HepG2 (cell line): Measurements from ENCODE around the gene DCAF6. TPM values are rescaled to one million over a fixed set of nuclear protein-coding genes. Genes with fewer than 3 reads are reported as not detected.

Experiments
- FOSL2 ChIP-seq: sonication (generic); formaldehyde crosslinking; IDR thresholded peaks from 2 replicates; pipeline ENCODE4 v1.4.0; 2020; ENCODE audit warnings: missing genetic modification reagents
- HDAC2 ChIP-seq: sonication (generic); formaldehyde crosslinking; IDR thresholded peaks from 2 replicates; pipeline ENCODE4 v1.4.0; 2020; ENCODE audit warnings: missing genetic modification reagents
- KMT2B ChIP-seq: IDR thresholded peaks from 2 replicates; pipeline ENCODE4 v1.6.1; 2016; ENCODE audit warnings: missing genetic modification reagents, missing compliant biosample characterization
- MEF2D ChIP-seq: sonication (generic); formaldehyde crosslinking; IDR thresholded peaks from 2 replicates; pipeline ENCODE4 v1.5.1; 2020; ENCODE audit warnings: mild to moderate bottlenecking, missing genetic modification reagents
- SIX4 ChIP-seq: sonication (generic); formaldehyde crosslinking; IDR thresholded peaks from 2 replicates; pipeline ENCODE4 v1.4.0; 2020; ENCODE audit warnings: missing genetic modification reagents
- SOX5 ChIP-seq: IDR thresholded peaks from 2 replicates; pipeline ENCODE4 v1.6.1; 2016; ENCODE audit warnings: borderline replicate concordance
- YY1 ChIP-seq: IDR thresholded peaks from 2 replicates; pipeline ENCODE4 v1.6.1; 2011; ENCODE audit warnings: low read length, low read depth, moderate library complexity, mild to moderate bottlenecking; ENCODE audit not compliant: insufficient read depth, insufficient replicate concordance
- ZFP36 ChIP-seq: fragments of 150-350 bp; IDR thresholded peaks from 2 replicates; pipeline ENCODE4 v1.6.1; 2018; ENCODE audit warnings: borderline replicate concordance, low read length, low read depth; ENCODE audit not compliant: partially characterized antibody
- ZMYM3 ChIP-seq: sonication (generic); formaldehyde crosslinking; IDR thresholded peaks from 2 replicates; pipeline ENCODE4 v1.5.1; 2020; ENCODE audit warnings: mild to moderate bottlenecking, missing genetic modification reagents
- ZNF644 ChIP-seq: IDR thresholded peaks from 2 replicates; pipeline ENCODE4 v1.6.1; 2016; ENCODE audit warnings: low read depth
- polyA plus RNA-seq, 8 experiments: library from polyadenylated mRNA; depleted of rRNA in 3 of 8; stranded (reverse) in 7 of 8; unstranded in 1 of 8; fragments of >200 nt; fragmentation: Illumina TruSeq in 4 of 8; extraction: Trizol in 4 of 8; gene quantifications; 2 replicates each; pipeline versions ENCODE4 v1.2.1 to v1.2.3, GENCODE V29; 2011 to 2016; ENCODE audit warnings: low read depth in 4 of 8, missing spikeins in 1 of 8, mixed read lengths in 1 of 8; ENCODE audit not compliant: insufficient read depth in 1 of 8
- total RNA-seq, 5 experiments: library from RNA; depleted of rRNA; stranded (reverse); fragments of >200 nt; fragmentation: Illumina TruSeq; extraction: Trizol; gene quantifications; 2 replicates each; pipeline ENCODE4 v1.2.3, GENCODE V29; 2016; ENCODE audit warnings: low read depth in 1 of 5
- TF ChIP-seq, protein P1 (sequence below): IDR thresholded peaks from 2 replicates; pipeline ENCODE4 v1.6.1; 2016; ENCODE audit warnings: low read depth, missing genetic modification reagents, missing compliant biosample characterization
- TF ChIP-seq, protein P2 (sequence below): IDR thresholded peaks from 2 replicates; pipeline ENCODE4 v1.4.0; 2020; ENCODE audit warnings: mild to moderate bottlenecking, missing genetic modification reagents
- TF ChIP-seq, protein P3 (sequence below): sonication (generic); formaldehyde crosslinking; IDR thresholded peaks from 2 replicates; pipeline ENCODE4 v1.5.0; 2020; ENCODE audit warnings: mild to moderate bottlenecking, missing genetic modification reagents
- TF ChIP-seq, protein P4 (sequence below): sonication (generic); formaldehyde crosslinking; IDR thresholded peaks from 2 replicates; pipeline ENCODE4 v1.4.0; 2020; ENCODE audit warnings: missing genetic modification reagents
- TF ChIP-seq, protein P5 (sequence below): sonication (generic); formaldehyde crosslinking; IDR thresholded peaks from 2 replicates; pipeline ENCODE4 v1.4.0; 2020; ENCODE audit warnings: mild to moderate bottlenecking, low read depth, missing genetic modification reagents

DCAF6 gene
- total and polyA plus RNA-seq, 2 of the 13 experiments (the other 11 are each of a cell fraction or from before 2014, with no cell fraction given) = 24.7 to 33.7 TPM

DNA sequence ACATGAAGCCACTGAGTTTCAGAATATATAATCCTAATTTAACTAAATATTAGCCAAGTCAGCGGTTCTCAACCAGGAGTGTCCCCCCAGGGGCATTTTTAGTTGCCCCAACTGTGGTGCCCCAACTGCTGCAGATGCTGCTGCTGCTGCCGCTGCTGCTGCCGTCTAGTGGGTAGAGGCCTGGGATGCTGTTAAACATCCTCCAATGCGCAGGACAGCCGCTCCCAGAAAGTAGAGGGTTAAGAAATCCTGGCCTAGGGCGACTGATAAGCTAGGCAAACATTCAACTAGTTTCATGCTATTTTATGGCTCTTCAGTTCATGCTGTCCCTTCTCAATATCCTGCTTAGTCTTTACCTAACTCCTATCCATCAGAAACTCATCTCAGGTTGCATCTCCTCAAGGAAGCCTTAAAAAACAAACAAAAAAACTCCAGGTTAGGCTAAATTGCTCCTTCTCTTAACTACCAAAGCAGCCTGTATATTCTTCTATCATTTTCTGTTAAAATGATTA, 9.9 kb upstream of the DCAF6 start (continued):
- TF ChIP-seq, protein P1, sequence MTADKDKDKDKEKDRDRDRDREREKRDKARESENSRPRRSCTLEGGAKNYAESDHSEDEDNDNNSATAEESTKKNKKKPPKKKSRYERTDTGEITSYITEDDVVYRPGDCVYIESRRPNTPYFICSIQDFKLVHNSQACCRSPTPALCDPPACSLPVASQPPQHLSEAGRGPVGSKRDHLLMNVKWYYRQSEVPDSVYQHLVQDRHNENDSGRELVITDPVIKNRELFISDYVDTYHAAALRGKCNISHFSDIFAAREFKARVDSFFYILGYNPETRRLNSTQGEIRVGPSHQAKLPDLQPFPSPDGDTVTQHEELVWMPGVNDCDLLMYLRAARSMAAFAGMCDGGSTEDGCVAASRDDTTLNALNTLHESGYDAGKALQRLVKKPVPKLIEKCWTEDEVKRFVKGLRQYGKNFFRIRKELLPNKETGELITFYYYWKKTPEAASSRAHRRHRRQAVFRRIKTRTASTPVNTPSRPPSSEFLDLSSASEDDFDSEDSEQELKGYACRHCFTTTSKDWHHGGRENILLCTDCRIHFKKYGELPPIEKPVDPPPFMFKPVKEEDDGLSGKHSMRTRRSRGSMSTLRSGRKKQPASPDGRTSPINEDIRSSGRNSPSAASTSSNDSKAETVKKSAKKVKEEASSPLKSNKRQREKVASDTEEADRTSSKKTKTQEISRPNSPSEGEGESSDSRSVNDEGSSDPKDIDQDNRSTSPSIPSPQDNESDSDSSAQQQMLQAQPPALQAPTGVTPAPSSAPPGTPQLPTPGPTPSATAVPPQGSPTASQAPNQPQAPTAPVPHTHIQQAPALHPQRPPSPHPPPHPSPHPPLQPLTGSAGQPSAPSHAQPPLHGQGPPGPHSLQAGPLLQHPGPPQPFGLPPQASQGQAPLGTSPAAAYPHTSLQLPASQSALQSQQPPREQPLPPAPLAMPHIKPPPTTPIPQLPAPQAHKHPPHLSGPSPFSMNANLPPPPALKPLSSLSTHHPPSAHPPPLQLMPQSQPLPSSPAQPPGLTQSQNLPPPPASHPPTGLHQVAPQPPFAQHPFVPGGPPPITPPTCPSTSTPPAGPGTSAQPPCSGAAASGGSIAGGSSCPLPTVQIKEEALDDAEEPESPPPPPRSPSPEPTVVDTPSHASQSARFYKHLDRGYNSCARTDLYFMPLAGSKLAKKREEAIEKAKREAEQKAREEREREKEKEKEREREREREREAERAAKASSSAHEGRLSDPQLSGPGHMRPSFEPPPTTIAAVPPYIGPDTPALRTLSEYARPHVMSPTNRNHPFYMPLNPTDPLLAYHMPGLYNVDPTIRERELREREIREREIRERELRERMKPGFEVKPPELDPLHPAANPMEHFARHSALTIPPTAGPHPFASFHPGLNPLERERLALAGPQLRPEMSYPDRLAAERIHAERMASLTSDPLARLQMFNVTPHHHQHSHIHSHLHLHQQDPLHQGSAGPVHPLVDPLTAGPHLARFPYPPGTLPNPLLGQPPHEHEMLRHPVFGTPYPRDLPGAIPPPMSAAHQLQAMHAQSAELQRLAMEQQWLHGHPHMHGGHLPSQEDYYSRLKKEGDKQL (CRISPR knock-in tag) = 0 out of 2 replicates have a peak, but pooled peaks have one; percentile 63
- peak; percentile 56; the same call in 1 of the 2 replicates for TF ChIP-seq KMT2B
- TF ChIP-seq ZMYM3 (CRISPR knock-in tag) = peak; percentile 69
- TF ChIP-seq YY1 = peak; percentile 10
- TF ChIP-seq, protein P2, sequence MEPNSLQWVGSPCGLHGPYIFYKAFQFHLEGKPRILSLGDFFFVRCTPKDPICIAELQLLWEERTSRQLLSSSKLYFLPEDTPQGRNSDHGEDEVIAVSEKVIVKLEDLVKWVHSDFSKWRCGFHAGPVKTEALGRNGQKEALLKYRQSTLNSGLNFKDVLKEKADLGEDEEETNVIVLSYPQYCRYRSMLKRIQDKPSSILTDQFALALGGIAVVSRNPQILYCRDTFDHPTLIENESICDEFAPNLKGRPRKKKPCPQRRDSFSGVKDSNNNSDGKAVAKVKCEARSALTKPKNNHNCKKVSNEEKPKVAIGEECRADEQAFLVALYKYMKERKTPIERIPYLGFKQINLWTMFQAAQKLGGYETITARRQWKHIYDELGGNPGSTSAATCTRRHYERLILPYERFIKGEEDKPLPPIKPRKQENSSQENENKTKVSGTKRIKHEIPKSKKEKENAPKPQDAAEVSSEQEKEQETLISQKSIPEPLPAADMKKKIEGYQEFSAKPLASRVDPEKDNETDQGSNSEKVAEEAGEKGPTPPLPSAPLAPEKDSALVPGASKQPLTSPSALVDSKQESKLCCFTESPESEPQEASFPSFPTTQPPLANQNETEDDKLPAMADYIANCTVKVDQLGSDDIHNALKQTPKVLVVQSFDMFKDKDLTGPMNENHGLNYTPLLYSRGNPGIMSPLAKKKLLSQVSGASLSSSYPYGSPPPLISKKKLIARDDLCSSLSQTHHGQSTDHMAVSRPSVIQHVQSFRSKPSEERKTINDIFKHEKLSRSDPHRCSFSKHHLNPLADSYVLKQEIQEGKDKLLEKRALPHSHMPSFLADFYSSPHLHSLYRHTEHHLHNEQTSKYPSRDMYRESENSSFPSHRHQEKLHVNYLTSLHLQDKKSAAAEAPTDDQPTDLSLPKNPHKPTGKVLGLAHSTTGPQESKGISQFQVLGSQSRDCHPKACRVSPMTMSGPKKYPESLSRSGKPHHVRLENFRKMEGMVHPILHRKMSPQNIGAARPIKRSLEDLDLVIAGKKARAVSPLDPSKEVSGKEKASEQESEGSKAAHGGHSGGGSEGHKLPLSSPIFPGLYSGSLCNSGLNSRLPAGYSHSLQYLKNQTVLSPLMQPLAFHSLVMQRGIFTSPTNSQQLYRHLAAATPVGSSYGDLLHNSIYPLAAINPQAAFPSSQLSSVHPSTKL = peak; percentile 63
- TF ChIP-seq SIX4 = peak; percentile 62; the same call in 1 of the 2 replicates
- TF ChIP-seq HDAC2 = peak; percentile 90; the same call in 1 of the 2 replicates
- peak; percentile 15; the same call in 1 of the 2 replicates for TF ChIP-seq MEF2D (CRISPR knock-in tag)
- TF ChIP-seq FOSL2 (CRISPR knock-in tag) = peak; percentile 56
- TF ChIP-seq, protein P3, sequence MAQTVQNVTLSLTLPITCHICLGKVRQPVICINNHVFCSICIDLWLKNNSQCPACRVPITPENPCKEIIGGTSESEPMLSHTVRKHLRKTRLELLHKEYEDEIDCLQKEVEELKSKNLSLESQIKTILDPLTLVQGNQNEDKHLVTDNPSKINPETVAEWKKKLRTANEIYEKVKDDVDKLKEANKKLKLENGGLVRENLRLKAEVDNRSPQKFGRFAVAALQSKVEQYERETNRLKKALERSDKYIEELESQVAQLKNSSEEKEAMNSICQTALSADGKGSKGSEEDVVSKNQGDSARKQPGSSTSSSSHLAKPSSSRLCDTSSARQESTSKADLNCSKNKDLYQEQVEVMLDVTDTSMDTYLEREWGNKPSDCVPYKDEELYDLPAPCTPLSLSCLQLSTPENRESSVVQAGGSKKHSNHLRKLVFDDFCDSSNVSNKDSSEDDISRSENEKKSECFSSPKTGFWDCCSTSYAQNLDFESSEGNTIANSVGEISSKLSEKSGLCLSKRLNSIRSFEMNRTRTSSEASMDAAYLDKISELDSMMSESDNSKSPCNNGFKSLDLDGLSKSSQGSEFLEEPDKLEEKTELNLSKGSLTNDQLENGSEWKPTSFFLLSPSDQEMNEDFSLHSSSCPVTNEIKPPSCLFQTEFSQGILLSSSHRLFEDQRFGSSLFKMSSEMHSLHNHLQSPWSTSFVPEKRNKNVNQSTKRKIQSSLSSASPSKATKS = no peak
- TF ChIP-seq ZNF644 (CRISPR knock-in tag) = peak; percentile 65; the same call in 1 of the 2 replicates
- TF ChIP-seq, protein P4, sequence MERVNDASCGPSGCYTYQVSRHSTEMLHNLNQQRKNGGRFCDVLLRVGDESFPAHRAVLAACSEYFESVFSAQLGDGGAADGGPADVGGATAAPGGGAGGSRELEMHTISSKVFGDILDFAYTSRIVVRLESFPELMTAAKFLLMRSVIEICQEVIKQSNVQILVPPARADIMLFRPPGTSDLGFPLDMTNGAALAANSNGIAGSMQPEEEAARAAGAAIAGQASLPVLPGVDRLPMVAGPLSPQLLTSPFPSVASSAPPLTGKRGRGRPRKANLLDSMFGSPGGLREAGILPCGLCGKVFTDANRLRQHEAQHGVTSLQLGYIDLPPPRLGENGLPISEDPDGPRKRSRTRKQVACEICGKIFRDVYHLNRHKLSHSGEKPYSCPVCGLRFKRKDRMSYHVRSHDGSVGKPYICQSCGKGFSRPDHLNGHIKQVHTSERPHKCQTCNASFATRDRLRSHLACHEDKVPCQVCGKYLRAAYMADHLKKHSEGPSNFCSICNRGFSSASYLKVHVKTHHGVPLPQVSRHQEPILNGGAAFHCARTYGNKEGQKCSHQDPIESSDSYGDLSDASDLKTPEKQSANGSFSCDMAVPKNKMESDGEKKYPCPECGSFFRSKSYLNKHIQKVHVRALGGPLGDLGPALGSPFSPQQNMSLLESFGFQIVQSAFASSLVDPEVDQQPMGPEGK (CRISPR knock-in tag) = peak; percentile 74
- TF ChIP-seq, protein P5, sequence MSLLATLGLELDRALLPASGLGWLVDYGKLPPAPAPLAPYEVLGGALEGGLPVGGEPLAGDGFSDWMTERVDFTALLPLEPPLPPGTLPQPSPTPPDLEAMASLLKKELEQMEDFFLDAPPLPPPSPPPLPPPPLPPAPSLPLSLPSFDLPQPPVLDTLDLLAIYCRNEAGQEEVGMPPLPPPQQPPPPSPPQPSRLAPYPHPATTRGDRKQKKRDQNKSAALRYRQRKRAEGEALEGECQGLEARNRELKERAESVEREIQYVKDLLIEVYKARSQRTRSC (CRISPR knock-in tag) = no peak
- TF ChIP-seq SOX5 (CRISPR knock-in tag) = 0 out of 2 replicates have a peak, but pooled peaks have one; percentile 15
- TF ChIP-seq ZFP36 = no peak
